ENCODE results near the gene ACAP3.

Gene ACAP3

GRCh38 chr1:1285611-1286311 lies 22.0 kb downstream of the ACAP3 start:
- DNase-seq (ENCODE audit: low read depth in 3 of 3) = no peak

GRCh38 chr1:1285102-1285571 lies 22.6 kb downstream of the ACAP3 start:
- DNase-seq (ENCODE audit: low read depth in 3 of 3) = no peak

- DNase-seq (ENCODE audit: low read depth in 3 of 3) = no peak
These were observed 23.3 kb downstream of the ACAP3 start for GRCh38 chr1:1284221-1285101.

DNA sequence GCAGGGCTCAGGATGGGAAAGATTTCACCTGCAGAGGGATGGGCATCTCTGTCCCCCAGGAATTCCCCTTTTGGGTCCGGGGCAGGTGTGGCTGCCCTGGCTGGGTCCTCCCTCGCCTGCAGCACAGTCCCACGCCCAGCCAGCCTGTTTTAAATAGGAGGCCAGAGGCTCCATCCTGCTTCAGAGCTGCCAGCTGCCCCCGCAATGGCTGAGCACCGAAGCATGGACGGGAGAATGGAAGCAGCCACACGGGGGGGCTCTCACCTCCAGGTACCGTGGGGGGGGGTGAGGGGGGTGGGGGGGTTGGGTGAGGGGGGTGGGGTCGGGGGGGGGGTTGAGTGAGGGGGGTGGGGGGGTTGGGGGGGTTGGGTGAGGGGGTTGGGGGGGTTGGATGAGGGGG lies 23.9 kb downstream of the ACAP3 start:
- DNase-seq (ENCODE audit: low read depth in 3 of 3) = no peak

DNA sequence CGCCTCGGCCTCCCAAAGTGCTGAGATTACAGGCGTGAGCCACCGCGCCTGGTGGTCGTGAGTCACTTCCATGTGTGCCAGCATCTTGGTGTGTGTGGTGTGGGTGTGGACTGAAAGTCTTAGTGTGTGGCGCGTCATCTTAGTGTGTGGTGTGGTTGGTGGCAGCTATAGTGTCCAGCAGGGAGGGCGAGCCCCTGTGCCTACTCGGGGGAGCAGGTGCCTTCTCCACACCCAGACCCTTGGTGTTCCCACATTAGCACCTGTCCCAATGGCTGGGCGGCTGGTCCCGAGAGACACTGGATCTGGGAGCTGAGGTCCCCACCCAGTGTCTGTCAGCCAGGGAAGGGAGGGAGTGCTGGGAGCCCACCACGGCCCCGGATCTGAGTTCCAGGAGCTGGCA lies 24.7 kb downstream of the ACAP3 start:
- no peak for DNase-seq (ENCODE audit: low read depth in 3 of 3)

DNA sequence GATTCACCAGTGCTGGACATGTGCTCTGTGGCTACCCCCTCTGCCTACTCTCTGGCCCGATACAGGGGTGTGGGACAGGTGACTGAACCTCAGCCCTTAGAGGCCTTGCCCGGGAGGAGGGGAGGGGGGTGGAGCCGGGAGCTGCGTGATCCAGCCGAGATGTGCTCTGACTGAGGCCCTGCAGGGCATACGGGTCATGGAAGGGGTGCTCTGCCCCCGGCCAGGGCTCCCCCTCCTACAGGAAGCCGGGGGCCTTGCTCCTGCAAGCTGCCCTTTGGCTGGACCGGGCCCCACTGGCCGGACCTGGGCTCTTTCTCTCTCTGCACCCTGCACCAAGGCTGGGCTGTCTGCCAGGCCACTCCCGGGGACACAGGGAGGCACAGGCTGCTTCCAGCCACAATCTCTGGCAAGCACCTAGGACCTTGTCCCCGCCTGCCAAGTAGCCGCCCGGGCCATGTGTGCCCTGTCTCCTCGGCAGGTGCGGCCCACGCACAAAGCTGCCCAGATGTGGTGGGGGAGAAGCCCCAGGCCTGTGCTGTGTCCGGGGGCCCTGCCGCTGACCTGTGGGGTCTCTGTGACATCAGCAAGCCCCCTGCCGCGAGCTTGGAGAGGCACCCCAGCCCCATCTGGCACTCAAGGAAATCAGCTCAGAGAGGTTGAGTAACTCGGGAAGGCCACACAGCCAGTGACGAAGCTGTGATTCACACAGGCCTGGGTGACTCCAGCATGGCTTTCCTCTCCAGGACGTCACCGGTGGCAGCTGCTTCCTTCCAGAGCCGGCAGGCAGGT lies 26.0 kb downstream of the ACAP3 start:
- no peak for DNase-seq (ENCODE audit: low read depth in 3 of 3)

DNA sequence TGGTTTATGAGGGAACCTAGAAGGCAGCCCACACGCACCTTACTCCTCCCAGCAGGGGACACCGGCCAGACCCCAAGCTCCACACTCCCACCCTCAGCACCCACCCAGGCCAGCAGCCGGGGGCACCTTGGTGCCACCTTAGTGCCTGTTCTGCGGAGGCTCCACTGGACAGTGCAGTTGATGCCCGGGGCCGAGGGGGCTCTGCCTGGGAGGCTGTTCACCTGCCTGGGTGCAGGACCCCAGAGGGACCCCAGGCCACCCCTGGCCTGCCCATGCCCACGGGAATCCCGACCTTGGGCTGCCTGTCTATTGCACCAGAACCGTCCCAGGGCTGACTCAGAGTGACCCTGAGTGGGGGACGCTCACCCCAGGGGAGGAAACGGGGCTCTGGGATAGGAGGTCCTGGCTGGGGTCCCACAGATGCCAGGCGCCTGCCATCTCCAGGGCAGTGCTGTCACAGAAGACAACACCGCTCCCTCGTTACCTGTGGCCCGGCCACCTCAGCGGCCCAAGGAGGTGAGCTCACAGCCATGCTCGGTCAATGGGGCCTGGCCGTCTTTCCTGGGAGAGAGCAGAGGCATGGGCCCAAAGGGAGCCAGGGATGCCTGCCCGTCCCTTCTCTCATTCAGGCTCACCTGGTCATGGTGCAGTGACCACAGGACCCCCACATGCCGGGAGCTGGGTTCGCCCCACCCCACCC lies 26.8 kb downstream of the ACAP3 start:
- DNase-seq (ENCODE audit: low read depth in 3 of 3) = no peak

GRCh38 chr1:1279028-1279427 lies 28.7 kb downstream of the ACAP3 start:
- DNase-seq (ENCODE audit: low read depth in 3 of 3) = no peak

GRCh38 chr1:1278620-1279019 lies 29.1 kb downstream of the ACAP3 start:
- DNase-seq (ENCODE audit: low read depth in 3 of 3) = no peak

DNA sequence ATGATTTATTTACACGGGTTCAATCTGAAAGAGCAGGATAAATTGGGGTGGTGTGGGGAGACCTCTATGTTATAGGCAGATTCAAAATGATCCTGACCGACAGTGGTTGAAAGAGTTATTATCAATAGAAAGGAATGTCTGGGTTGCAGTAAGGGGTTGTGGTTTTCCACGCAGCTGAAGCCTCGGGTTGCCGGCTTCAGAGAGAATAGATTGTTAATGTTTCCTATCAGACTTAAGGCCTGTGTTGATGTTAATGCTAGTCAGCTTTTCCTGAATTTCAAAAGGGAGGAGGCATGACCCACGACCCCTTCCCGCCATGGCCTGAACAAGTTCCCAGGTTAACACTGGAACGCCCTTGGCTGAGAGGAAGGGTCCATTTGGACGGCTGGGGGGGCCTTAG lies 31.9 kb downstream of the ACAP3 start:
- no peak for DNase-seq (ENCODE audit: low read depth in 3 of 3)

DNA sequence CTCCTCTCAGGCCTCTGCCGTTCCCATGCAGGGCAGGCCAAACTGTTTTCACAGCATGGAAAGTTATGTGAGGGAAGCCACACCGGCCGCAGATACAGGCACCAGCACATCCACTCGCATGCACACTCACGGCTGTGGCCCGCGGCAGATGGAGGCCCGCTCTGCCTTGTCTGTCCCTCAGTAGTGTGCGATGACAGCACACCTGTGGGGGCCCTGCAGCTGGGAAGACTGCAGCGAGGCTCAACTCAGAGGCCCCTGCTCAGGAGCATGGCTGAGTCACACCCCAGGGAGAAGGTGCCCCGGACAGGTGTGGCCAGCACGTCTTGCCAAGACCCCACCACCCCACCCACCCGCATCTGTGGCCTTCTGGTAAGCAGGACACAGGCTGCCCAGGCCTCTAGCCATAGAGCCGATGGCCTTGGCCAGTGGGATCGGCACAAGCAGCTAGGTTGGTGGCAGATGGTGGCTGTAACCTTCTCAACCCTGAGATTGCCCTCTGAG lies 32.7 kb downstream of the ACAP3 start:
- DNase-seq (ENCODE audit: low read depth in 3 of 3) = no peak

DNA sequence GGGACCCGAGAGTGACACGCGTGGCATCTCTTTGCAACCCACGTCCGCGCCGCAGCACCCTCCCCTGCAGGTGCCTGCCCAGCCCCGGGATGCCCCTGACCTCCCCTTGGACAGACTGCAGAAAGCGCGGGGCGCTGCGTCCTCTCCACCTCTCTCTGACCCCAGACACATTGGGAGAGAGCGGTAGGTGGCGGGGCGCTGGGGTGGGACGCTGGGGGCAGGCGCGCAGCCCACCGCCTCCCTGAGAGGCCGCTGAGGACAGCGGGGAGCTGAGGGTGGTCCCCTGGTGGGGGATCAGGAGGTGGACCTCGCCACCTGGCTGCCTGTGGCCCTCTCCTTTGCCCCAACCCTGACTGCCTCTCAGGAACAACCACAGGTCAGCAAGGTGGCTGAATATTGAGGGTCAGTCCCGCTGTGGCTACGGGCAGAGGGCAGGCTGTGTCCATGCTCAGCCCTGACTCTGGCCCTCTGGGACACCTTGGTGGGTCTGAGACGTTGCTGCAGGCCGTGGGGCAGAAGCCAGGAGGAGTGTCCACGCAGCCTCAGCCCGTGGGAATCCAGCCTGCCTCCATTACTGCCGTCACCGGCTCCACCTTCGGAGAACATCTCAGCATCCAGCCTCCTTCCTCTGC lies 33.3 kb downstream of the ACAP3 start:
- no peak for DNase-seq (ENCODE audit: low read depth in 3 of 3)

DNA sequence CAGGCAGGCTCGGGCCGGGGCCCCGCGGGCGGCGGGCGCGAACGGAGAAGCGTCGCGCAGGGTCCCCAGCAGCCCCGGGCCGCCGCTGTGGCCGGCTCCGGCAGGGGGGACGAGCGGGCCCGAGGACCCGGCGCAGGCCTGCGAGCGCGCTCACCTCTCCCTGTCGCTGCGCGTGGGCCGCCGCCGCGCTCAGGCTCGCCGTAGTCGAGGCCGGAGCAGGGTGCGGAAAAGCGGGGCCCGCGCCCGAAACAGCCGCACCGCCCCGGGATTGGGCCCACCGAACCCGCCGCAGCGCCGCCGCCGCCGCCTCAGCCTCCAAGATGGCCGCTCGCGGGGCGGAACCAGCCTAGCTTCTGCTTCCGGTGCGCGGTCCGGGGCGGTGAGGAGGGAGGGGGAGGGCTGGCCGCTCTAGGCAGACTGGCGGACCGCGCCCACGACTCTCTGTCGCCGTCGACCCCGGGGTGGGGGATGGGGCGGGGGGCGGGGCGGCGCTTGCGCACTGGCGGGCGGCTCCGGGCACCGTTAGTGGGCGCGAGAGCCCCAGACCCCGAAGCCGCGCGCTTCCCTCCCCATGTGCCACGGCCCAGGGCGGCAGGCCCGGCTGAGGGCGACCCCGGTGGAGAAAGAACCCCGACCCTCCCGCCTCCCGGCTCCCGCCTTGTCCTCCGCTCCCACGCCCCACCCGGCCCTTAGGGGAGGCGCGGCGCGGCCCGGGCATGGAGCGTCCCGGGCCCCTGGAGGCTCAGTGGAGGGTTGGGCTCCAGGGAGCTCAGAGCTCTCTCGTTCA lies 34.0 kb downstream of the ACAP3 start, which contains the start of gene UBE2J2:
Gene UBE2J2, minus strand, starts transcription at position 343 of the 787 bp plus-strand sequence. CDS start 5,862 bp downstream, outside the sequence.
- DNase-seq (ENCODE audit: low read depth in 3 of 3) = peak; percentile 88 to 91 (median 90)

- no peak for DNase-seq (ENCODE audit: low read depth in 3 of 3)
These were observed 34.6 kb downstream of the ACAP3 start for GRCh38 chr1:1273209-1273511.

DNA sequence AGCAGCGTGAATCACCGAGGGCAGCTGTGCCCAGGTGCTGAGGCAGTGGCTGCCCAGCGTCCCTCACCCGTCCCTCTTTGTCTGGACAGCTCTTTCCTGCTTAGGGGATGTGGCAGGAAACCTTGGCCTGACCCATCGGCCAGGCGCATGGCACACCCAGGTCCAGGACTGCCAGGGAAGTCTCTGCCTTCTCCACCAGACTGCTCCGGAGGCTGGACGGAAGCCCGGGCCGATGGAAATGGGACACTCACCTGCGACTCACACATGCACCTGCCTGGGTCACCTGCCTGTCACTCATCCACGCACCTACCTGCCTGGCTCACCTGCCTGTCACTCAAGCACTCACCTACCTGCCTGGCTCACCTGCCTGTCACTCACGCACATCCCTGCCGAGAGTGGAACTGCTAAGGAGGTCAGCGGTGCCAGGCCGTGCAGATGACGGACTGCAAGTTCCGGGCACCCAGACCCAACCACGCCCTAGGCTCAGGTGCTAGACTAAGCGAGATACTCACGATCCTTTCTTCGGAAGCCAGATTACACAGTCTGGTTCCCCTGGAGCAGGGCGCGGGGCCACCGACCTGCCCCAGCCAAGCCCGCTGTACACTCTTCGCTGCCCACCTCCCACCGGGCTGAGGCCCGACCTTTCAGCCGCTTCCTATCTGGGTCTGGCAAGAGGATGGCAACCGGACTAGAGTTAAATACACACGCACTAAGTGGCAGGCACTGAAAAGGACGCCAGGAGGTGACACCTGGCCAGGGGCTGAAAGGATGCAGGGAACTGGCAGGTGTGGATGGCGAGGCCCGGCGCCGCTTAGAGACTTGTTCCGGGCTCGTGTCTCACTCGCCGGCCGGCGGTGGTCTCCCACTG lies 35.2 kb downstream of the ACAP3 start:
- no peak for DNase-seq (ENCODE audit: low read depth in 3 of 3)

DNA sequence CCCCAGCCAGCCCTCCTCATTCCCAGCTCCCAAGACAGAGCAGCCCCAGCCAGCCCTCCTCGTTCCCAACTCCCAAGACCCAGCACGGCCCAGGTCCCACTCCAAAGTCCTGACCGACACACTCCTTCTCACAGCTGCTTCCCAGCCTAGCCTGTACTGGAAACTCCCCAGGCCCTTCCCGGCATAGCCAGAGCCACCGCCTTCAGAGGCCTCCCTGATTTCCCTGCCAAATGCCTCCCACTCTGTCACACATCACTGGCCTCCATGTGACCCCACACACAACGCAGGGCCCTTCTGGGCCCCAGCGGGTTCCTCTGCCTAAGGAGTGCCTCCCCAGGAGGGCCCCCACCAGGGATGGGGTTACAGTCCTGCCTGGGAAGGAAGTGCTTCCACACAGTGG lies 36.9 kb downstream of the ACAP3 start:
- no peak for DNase-seq (ENCODE audit: low read depth in 3 of 3)

DNA sequence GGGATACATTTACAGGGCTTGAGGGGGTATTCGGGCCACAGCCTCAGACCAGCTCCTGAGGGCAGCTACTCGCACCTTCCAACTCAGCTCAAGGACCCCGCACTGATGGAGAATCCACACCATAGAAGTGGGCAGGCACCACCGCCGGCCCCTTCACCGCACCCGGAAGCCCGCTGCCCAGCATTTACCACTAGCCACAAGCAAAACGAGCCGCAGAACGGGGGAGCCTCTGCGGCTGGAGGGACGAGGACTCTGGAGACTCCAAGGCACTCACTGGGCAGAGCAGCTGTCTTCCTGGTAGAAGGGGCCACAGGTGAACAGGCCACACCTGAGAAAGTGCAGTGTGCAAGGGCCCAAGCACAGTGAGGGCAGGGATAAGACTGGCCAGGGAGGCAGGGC lies 39.4 kb downstream of the ACAP3 start:
- no peak for DNase-seq (ENCODE audit: low read depth in 3 of 3)

DNA sequence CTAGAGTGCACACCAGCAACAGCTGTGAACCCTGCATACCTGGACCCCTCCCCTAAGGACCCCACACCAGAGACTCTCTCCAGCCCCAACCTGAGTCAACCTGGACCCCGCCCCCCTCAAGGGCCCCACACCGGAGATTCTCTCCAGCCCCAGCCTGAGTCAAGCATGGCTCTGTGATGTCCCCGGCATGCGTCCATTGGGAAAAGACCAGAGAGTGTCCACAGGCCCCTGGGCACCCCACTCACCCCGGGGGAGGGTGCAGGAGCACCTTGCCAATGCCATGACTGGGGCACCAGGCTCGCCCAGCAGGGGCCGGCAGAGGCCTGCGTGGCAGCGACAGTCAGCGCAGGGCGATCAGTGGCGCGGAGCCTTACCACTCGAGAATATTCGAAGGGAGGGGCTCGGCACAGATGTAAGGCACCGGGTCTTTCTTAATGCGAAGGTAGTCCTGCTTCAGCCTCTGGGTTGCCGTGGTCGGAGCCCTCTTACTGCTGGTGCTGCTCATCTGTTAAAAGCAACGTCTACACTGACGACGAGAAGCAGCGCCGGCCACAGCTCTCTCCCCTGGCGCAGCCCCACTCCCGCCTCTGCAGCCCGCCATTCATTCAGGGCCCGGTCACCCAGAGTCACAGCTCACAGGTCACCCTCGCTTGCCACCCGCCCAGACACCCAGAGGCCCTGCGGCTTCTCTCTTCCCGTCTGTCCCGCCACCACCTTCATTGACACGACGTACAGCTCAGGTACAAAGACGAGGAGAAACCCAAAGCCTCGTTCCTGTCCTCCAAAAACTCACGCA lies 40.0 kb downstream of the ACAP3 start:
- DNase-seq (ENCODE audit: low read depth in 3 of 3) = no peak

All from stimulated activated CD4-positive, alpha-beta T cell treated with anti-CD3 and anti-CD28 coated beads, TNF-alpha, amount 100 ng/mL, for 4 hours (primary cell).